NB4 (cell line): ENCODE data around the gene DPF3.

Experiments
- POLR2A ChIP-seq: IDR thresholded peaks from 2 replicates; pipeline ENCODE4 v1.6.1; 2011; ENCODE audit warnings: mild to moderate bottlenecking; ENCODE audit not compliant: insufficient read length; ENCODE audit errors: extremely low read depth
- TF ChIP-seq, protein P1 (sequence below): IDR thresholded peaks from one replicate; pipeline ENCODE4 v1.5.1; 2012; ENCODE audit warnings: low read depth, low read length
- TF ChIP-seq, protein P2 (sequence below): IDR thresholded peaks from 2 replicates; pipeline ENCODE4 v1.6.1; 2011; ENCODE audit warnings: low read depth, low read length

DNA sequence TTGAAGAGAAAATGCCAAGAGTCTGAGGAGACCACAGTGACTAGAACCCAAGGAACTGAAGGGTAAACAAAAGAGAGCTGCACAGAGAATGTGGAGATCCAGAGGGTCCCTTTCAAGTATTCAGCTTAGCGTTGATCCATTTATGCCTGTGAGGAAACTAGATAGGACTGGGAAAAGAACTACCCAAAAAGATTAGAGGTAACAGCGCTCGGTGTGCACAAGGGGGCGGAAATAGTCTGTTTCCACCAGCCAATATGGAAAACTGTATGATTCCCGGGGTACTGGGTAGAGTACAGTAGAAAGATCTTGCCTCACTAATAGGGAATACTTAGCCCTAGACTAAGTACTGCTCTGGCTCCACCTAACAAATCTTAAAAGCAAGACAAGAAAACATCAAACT, 135.5 kb downstream of the DPF3 start:
- TF ChIP-seq, protein P1, sequence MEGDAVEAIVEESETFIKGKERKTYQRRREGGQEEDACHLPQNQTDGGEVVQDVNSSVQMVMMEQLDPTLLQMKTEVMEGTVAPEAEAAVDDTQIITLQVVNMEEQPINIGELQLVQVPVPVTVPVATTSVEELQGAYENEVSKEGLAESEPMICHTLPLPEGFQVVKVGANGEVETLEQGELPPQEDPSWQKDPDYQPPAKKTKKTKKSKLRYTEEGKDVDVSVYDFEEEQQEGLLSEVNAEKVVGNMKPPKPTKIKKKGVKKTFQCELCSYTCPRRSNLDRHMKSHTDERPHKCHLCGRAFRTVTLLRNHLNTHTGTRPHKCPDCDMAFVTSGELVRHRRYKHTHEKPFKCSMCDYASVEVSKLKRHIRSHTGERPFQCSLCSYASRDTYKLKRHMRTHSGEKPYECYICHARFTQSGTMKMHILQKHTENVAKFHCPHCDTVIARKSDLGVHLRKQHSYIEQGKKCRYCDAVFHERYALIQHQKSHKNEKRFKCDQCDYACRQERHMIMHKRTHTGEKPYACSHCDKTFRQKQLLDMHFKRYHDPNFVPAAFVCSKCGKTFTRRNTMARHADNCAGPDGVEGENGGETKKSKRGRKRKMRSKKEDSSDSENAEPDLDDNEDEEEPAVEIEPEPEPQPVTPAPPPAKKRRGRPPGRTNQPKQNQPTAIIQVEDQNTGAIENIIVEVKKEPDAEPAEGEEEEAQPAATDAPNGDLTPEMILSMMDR, result no peak
- TF ChIP-seq, protein P2, sequence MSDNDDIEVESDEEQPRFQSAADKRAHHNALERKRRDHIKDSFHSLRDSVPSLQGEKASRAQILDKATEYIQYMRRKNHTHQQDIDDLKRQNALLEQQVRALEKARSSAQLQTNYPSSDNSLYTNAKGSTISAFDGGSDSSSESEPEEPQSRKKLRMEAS, result no peak
- TF ChIP-seq POLR2A, result no peak
